ENCODE data around the gene PTPN14.
"Not testable (repeated sequence)": the region's sequence is repeated elsewhere in the genome, so short reads cannot be mapped to it uniquely, and the experiment has no call there.

PTPN14 gene

GRCh38 chr1:214422137-214422671 is 129.2 kb downstream of the PTPN14 start:
- no peak for DNase-seq

- DNase-seq, result no peak
These were observed 130.6 kb downstream of the PTPN14 start for GRCh38 chr1:214420833-214421232.

- DNase-seq, result no peak
These were observed 131.1 kb downstream of the PTPN14 start for GRCh38 chr1:214420341-214420740.

- DNase-seq, result no peak
These were observed 131.8 kb downstream of the PTPN14 start for GRCh38 chr1:214419650-214420049.

- DNase-seq, result no peak
These were observed 133.0 kb downstream of the PTPN14 start for GRCh38 chr1:214418391-214418790.

GRCh38 chr1:214417545-214418210 is 133.7 kb downstream of the PTPN14 start:
- no peak for DNase-seq

GRCh38 chr1:214416858-214417257 is 134.5 kb downstream of the PTPN14 start:
- DNase-seq, result no peak

GRCh38 chr1:214416417-214416816 is 135.0 kb downstream of the PTPN14 start:
- DNase-seq, result no peak

- DNase-seq, result no peak
These were observed 136.3 kb downstream of the PTPN14 start for GRCh38 chr1:214415131-214415530.

GRCh38 chr1:214414691-214415090 is 136.7 kb downstream of the PTPN14 start:
- no peak for DNase-seq

- DNase-seq, result no peak
These were observed 138.1 kb downstream of the PTPN14 start for GRCh38 chr1:214413315-214413714.

GRCh38 chr1:214404571-214405213 is 146.7 kb downstream of the PTPN14 start:
- no peak for DNase-seq

- no peak for DNase-seq
These were observed 147.2 kb downstream of the PTPN14 start for GRCh38 chr1:214404154-214404553.

GRCh38 chr1:214403431-214403830 is 148.0 kb downstream of the PTPN14 start:
- DNase-seq, result no peak

- no peak for DNase-seq
These were observed 148.8 kb downstream of the PTPN14 start for GRCh38 chr1:214402613-214403083.

GRCh38 chr1:214401666-214402065 is 149.7 kb downstream of the PTPN14 start:
- DNase-seq, result no peak

- no peak for DNase-seq
These were observed 151.3 kb downstream of the PTPN14 start for GRCh38 chr1:214400131-214400530.

- no peak for DNase-seq
These were observed 152.9 kb downstream of the PTPN14 start for GRCh38 chr1:214398490-214398889.

GRCh38 chr1:214397497-214397896 is 153.9 kb downstream of the PTPN14 start:
- DNase-seq, result no peak

GRCh38 chr1:214396330-214396729 is 155.1 kb downstream of the PTPN14 start:
- no peak for DNase-seq

- not testable (repeated sequence) for DNase-seq
These were observed 156.8 kb downstream of the PTPN14 start for GRCh38 chr1:214394569-214394968.

- no peak for DNase-seq
These were observed 158.3 kb downstream of the PTPN14 start for GRCh38 chr1:214393086-214393485.

- no peak for DNase-seq
These were observed 159.3 kb downstream of the PTPN14 start for GRCh38 chr1:214391873-214392645.

- DNase-seq, result no peak
These were observed 161.7 kb downstream of the PTPN14 start for GRCh38 chr1:214389734-214390133.
